Activated CD4-positive, alpha-beta T cell treated with anti-CD3 and anti-CD28 coated beads for 36 hours (primary cell): ENCODE data around the gene ZNF175. TPM values are rescaled to one million over a fixed set of nuclear protein-coding genes. Genes with fewer than 3 reads are reported as not detected.

Experiments
- ATAC-seq: fragments of 200-7000 bp; cut with Tn5 transposase; one replicate; pipeline ENCODE4 v1.10.0; 2021; ENCODE audit warnings: mild to moderate bottlenecking, moderate library complexity
- CTCF ChIA-PET: fragments of 350-600 bp; sonication (Branson Sonifier 250); formaldehyde crosslinking; loops from one replicate; lab custom pipeline; 2021; ENCODE audit warnings: antibody characterized with exemption; lab: Charles Lee
- POLR2A ChIA-PET: fragments of 350-600 bp; sonication (Branson Sonifier 250); formaldehyde crosslinking; loops from one replicate; lab custom pipeline; 2021; ENCODE audit warnings: antibody characterized with exemption, inconsistent platforms; lab: Charles Lee
- DNase-seq: peaks from one replicate; pipeline ENCODE4 v3.0.0-alpha.2; 2020
- H3K27ac Mint-ChIP-seq: one replicate; pipeline ENCODE4 v1.8.0; 2021; ENCODE audit warnings: mixed read lengths
- H3K27me3 Mint-ChIP-seq: one replicate; pipeline ENCODE4 v1.8.0; 2021; ENCODE audit warnings: mixed read lengths
- H3K36me3 Mint-ChIP-seq: one replicate; pipeline ENCODE4 v1.8.0; 2021; ENCODE audit warnings: low read depth, mixed read lengths
- H3K4me1 Mint-ChIP-seq: one replicate; pipeline ENCODE4 v1.8.0; 2021; ENCODE audit warnings: mixed read lengths
- H3K4me3 Mint-ChIP-seq: one replicate; pipeline ENCODE4 v1.8.0; 2021; ENCODE audit warnings: mild to moderate bottlenecking, moderate library complexity, mixed read lengths
- H3K9me3 Mint-ChIP-seq: one replicate; pipeline ENCODE4 v1.8.0; 2021; ENCODE audit warnings: low read depth, mixed read lengths
- intact Hi-C, 2 experiments: fragments of 100-400 bp; cut with DNase I in 1 of 2; cut with micrococcal nuclease in 1 of 2; formaldehyde crosslinking; loops; one replicate each; pipeline versions ENCODE4 v1.14.2 to v1.15.1; 2022 to 2024; cut with DNase I, micrococcal nuclease
- total RNA-seq, 2 experiments: library from RNA; stranded (reverse); gene quantifications; one replicate each; pipeline ENCODE4 v1.2.3, GENCODE V29; 2021

Gene ZNF175
- total RNA-seq, 2 experiments from 2014 or later, result 5.9 to 9.6 TPM

DNA sequence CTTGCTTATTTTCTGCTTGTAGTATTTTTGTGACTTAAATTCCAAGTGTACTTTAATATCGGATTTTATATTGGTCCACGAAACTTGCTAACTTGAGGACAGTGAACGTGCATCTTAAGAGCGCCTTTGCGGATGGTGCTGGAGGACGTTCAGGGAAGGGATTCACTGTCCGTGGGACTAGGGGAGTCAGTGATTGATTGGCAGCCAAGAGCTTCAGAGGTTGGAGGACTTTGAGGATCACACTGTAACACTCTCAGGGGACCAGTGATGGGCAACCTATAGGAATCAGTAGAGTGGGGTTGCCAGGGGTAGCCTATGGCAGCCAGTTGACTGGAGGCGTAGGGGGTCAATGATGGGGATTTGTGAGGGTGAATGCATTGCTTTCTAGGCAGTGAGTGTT is 516 bp downstream of the ZNF175 start:
- ChIA-PET CTCF (interaction anchor here (0.9 to 1.0 kb wide), 2 partner anchors 58 to 82 kb away, joined by 3 to 4 read pairs; no protein-coding TSS in a partner anchor), POLR2A (interaction anchor here (0.6 kb wide), 1 partner anchor 450 kb away, joined by 3 read pairs; no protein-coding TSS in a partner anchor)
- Mint-ChIP-seq H3K27ac (peak overlapping the region; percentile 89), H3K9me3 (peaks cover 4% of the 10 kb centered on the region), H3K4me1 (peaks cover 33% of the 10 kb centered on the region), H3K27me3 (peaks cover under 1% of the 10 kb centered on the region), H3K4me3 (peak overlapping the region; percentile 91), H3K36me3 (peaks cover 34% of the 10 kb centered on the region)
- ATAC-seq, result no peak
- no peak for DNase-seq
- intact Hi-C loops, result loop anchor here (1.0 to 5.0 kb wide), 5 partner anchors 23 to 764 kb away; partner anchors contain the start of gene CTU1 (in 1 of the 2)

DNA sequence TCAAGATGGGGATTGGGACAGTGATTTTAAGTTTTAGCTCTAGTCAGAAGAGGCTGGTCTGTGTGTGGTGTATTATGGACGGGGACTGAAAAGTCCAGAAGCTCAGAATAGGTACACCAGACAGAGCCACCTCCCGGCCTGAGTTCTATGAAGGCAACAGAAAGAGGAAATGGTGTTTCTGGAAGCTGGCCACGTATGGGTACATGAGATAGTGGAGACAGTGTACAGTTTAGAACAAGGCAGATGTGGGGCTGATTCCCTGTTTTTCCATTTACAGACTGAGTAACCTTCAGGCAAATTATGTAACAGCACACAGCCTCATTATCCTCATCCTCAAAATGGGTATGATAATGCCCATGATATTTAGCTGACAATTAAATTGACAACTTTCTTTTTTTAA is 1.3 kb downstream of the ZNF175 start:
- ATAC-seq, result no peak
- peak overlapping the region; percentile 25 for H3K27ac Mint-ChIP-seq
- peaks cover 41% of the 10 kb centered on the region for H3K36me3 Mint-ChIP-seq
- H3K4me3 Mint-ChIP-seq, result peak overlapping the region; percentile 91
- ChIA-PET CTCF (interaction anchor here (0.7 to 0.9 kb wide), 3 partner anchors 22 to 938 kb away, joined by 3 to 5 read pairs (median 3); no protein-coding TSS in a partner anchor), POLR2A (no interaction called here)
- intact Hi-C loops, result loop anchor here in 1 of 2 experiments (5.0 kb wide), 2 partner anchors 465 to 765 kb away; partner anchors contain the start of gene CTU1
- H3K9me3 Mint-ChIP-seq, result peaks cover 6% of the 10 kb centered on the region
- H3K4me1 Mint-ChIP-seq, result peaks cover 40% of the 10 kb centered on the region
- DNase-seq, result no peak
- H3K27me3 Mint-ChIP-seq, result no peaks in the 10 kb centered on the region

DNA sequence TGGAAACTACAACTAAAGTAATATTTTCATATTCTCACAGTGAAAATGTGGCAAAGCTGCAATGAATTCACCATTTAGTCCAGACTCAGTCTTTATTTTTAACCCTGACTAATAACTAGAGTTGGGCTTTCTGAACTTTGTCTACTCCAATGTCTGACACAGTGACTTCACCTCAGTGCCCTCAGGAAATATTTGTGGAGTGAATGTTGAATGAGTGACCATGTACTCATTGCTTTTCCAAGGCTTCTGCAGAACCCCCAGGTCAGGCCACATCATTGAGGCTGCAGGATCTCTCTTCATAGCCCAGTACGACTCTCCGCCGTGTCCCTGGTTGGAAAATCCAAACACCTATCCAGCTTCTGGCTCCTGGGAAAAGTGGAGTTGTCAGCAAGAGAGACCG is 1.8 kb downstream of the ZNF175 start:
- Mint-ChIP-seq H3K27me3 (no peaks in the 10 kb centered on the region), H3K27ac (no peak overlapping the region), H3K4me1 (peaks cover 40% of the 10 kb centered on the region), H3K36me3 (peaks cover 41% of the 10 kb centered on the region), H3K4me3 (no peak overlapping the region), H3K9me3 (peaks cover 6% of the 10 kb centered on the region)
- ChIA-PET CTCF (interaction anchor here (0.6 to 0.9 kb wide), 4 partner anchors 22 to 938 kb away, joined by 3 to 5 read pairs (median 4); no protein-coding TSS in a partner anchor), POLR2A (no interaction called here)
- intact Hi-C loops, result loop anchor here in 1 of 2 experiments (5.0 kb wide), 2 partner anchors 466 to 766 kb away; partner anchors contain the start of gene CTU1
- no peak for DNase-seq
- ATAC-seq, result no peak

DNA sequence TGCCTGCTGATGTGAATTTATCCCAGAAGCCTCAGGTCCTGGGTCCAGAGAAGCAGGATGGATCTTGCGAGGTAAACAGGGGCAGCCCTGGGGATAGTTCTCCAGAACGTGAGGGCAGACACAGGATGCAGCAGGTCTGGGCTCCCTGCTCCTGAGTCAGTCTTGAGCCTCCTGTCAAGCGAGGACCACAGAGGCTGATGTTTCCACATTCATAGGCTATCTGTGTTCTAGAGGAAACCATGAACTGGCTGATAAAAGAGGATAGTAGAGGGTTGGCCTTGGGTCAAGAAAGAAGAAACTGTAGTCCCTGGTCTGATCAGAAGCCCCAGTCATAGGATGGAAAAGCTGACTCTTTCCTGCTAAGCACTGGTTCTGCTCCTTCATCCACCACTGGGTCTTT is 2.2 kb downstream of the ZNF175 start:
- H3K4me1 Mint-ChIP-seq, result peaks cover 40% of the 10 kb centered on the region
- intact Hi-C loops, result loop anchor here in 1 of 2 experiments (5.0 kb wide), 2 partner anchors 466 to 766 kb away; partner anchors contain the start of gene CTU1
- no peak overlapping the region for H3K4me3 Mint-ChIP-seq
- DNase-seq, result no peak
- no peak overlapping the region for H3K27ac Mint-ChIP-seq
- ChIA-PET CTCF (interaction anchor here (0.6 to 0.7 kb wide), 2 partner anchors 165 to 939 kb away, joined by 3 to 4 read pairs; no protein-coding TSS in a partner anchor), POLR2A (no interaction called here)
- no peak for ATAC-seq
- no peaks in the 10 kb centered on the region for H3K27me3 Mint-ChIP-seq
- H3K9me3 Mint-ChIP-seq, result peaks cover 6% of the 10 kb centered on the region
- H3K36me3 Mint-ChIP-seq, result peaks cover 43% of the 10 kb centered on the region

GRCh38 chr19:51576850-51577249 is 5.8 kb downstream of the ZNF175 start:
- ATAC-seq (peak; percentile 89), DNase-seq (peak; percentile 28)
- intact Hi-C loops, result no loop called here
- H3K4me1 Mint-ChIP-seq, result peaks cover 30% of the 10 kb centered on the region
- POLR2A ChIA-PET, result interaction anchor here (0.7 kb wide), 1 partner anchor 10 kb away, joined by 4 read pairs; no protein-coding TSS in a partner anchor
- H3K4me3 Mint-ChIP-seq, result no peak overlapping the region
- CTCF ChIA-PET, result interaction anchor here (1.0 kb wide), 1 partner anchor 10 kb away, joined by 3 read pairs; no protein-coding TSS in a partner anchor
- peaks cover 67% of the 10 kb centered on the region for H3K36me3 Mint-ChIP-seq
- H3K27me3 Mint-ChIP-seq, result no peaks in the 10 kb centered on the region
- H3K27ac Mint-ChIP-seq, result peak overlapping the region; percentile 47
- peaks cover 5% of the 10 kb centered on the region for H3K9me3 Mint-ChIP-seq

DNA sequence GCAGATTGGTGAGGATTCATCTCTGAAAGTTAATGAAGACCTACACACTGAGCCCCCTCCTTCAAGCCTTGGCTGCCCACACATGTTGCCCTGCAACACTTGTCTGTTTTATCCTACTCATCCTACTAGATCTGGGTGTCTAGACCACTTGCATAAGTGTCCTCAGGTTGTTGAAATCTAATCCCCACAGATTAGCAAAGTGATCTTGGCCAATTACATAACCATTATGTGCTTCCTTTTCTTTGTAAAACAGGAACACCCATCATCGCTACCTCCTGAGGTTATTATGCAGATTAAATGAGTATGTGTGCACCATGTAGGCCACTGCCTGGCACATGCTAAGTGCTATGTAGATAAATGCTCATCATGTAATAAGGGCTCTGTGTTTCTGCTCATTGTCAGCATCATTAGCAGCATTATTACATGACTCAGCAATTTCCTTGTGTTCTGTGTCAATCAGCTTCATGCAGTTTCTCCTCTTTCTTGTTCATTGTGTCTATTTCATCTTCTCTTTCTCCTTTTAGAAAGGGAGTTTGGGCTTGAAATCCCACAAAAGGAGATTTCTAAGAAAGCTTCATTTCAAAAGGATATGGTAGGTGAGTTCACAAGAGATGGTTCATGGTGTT is 15.1 kb downstream of the ZNF175 start:
- intact Hi-C loops, result no loop called here
- H3K9me3 Mint-ChIP-seq, result peaks cover 53% of the 10 kb centered on the region
- H3K36me3 Mint-ChIP-seq, result peaks cover 79% of the 10 kb centered on the region
- ATAC-seq, result no peak
- H3K4me3 Mint-ChIP-seq, result no peak overlapping the region
- no peak for DNase-seq
- ChIA-PET POLR2A (interaction anchor here (0.6 kb wide), 1 partner anchor 10 kb away, joined by 4 read pairs; no protein-coding TSS in a partner anchor), CTCF (interaction anchor here (1.0 to 1.2 kb wide), 2 partner anchors 9 to 51 kb away, joined by 3 to 5 read pairs; no protein-coding TSS in a partner anchor)
- H3K4me1 Mint-ChIP-seq, result no peaks in the 10 kb centered on the region
- H3K27ac Mint-ChIP-seq, result no peak overlapping the region
- H3K27me3 Mint-ChIP-seq, result no peaks in the 10 kb centered on the region

- no peak for DNase-seq
- no peak overlapping the region for H3K27ac Mint-ChIP-seq
- peaks cover 53% of the 10 kb centered on the region for H3K9me3 Mint-ChIP-seq
- ChIA-PET CTCF (interaction anchor here (1.2 kb wide), 1 partner anchor 10 kb away, joined by 3 read pairs; no protein-coding TSS in a partner anchor), POLR2A (interaction anchor here (0.6 kb wide), 1 partner anchor 10 kb away, joined by 4 read pairs; no protein-coding TSS in a partner anchor)
- H3K4me1 Mint-ChIP-seq, result no peaks in the 10 kb centered on the region
- intact Hi-C loops, result no loop called here
- no peaks in the 10 kb centered on the region for H3K27me3 Mint-ChIP-seq
- no peak overlapping the region for H3K4me3 Mint-ChIP-seq
- H3K36me3 Mint-ChIP-seq, result peaks cover 75% of the 10 kb centered on the region
- ATAC-seq, result no peak
These were observed 15.7 kb downstream of the ZNF175 start for GRCh38 chr19:51586799-51587198.

GRCh38 chr19:51587264-51588191 is 16.4 kb downstream of the ZNF175 start:
- no peak overlapping the region for H3K4me3 Mint-ChIP-seq
- POLR2A ChIA-PET, result no interaction called here
- peaks cover 69% of the 10 kb centered on the region for H3K36me3 Mint-ChIP-seq
- CTCF ChIA-PET, result interaction anchor here (1.2 kb wide), 1 partner anchor 10 kb away, joined by 3 read pairs; no protein-coding TSS in a partner anchor
- no peak for ATAC-seq
- DNase-seq, result no peak
- no peaks in the 10 kb centered on the region for H3K27me3 Mint-ChIP-seq
- intact Hi-C loops, result no loop called here
- H3K9me3 Mint-ChIP-seq, result peaks cover 52% of the 10 kb centered on the region
- H3K4me1 Mint-ChIP-seq, result no peaks in the 10 kb centered on the region
- H3K27ac Mint-ChIP-seq, result no peak overlapping the region

GRCh38 chr19:51589511-51589910 is 18.4 kb downstream of the ZNF175 start:
- Mint-ChIP-seq H3K9me3 (peaks cover 38% of the 10 kb centered on the region), H3K27me3 (no peaks in the 10 kb centered on the region), H3K4me3 (no peak overlapping the region), H3K36me3 (peaks cover 49% of the 10 kb centered on the region), H3K27ac (no peak overlapping the region), H3K4me1 (peaks cover 10% of the 10 kb centered on the region)
- ChIA-PET POLR2A (no interaction called here), CTCF (no interaction called here)
- intact Hi-C loops, result no loop called here
- ATAC-seq, result no peak
- no peak for DNase-seq

DNA sequence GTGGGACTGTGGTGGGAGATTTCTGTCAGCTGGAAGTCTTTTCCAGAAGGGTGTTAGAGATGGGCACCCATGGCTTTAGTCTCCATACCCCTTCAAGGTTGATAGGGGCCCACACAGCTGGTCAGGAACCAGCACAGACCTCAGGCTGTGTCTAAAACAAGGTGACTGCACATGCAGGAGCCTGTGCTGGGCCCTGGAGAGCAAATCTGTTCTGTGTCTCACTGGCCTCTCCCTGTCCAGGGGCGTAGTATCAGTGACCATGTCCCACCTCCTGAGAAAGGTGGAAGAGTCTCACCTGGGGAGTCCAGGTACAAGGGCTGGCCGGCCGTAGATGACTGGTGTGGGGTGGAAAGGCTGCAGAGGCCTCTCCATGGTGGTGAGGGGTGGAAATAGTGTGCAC is 19.4 kb downstream of the ZNF175 start:
- Mint-ChIP-seq H3K4me1 (peaks cover 18% of the 10 kb centered on the region), H3K9me3 (peaks cover 31% of the 10 kb centered on the region), H3K27me3 (no peaks in the 10 kb centered on the region), H3K4me3 (no peak overlapping the region), H3K27ac (no peak overlapping the region), H3K36me3 (peaks cover 40% of the 10 kb centered on the region)
- ChIA-PET CTCF (no interaction called here), POLR2A (no interaction called here)
- intact Hi-C loops, result loop anchor here in 1 of 2 experiments (10.0 kb wide), 2 partner anchors 866 to 1076 kb away; partner anchors contain the start of genes ASPDH, CLEC11A and JOSD2
- no peak for ATAC-seq
- DNase-seq, result no peak
